K562 (cell line): ENCODE measurements around the gene MRAP2. TPM values are rescaled to one million over a fixed set of nuclear protein-coding genes. Genes with fewer than 3 reads are reported as not detected.

Experiments used
- ADNP ChIP-seq: fragments of 200-800 bp; sonication (Bioruptor generic); IDR thresholded peaks from 2 replicates; pipeline ENCODE4 v1.6.1; 2016; ENCODE audit warnings: missing genetic modification characterization, missing compliant biosample characterization
- ARNT ChIP-seq, 2 experiments: fragments of 450-650 bp; IDR thresholded peaks; 2 replicates each; pipeline ENCODE4 v1.6.1; 2016; ENCODE audit warnings: mild to moderate bottlenecking in 1 of 2
- ATF4 ChIP-seq: fragments of 450-650 bp; formaldehyde crosslinking; IDR thresholded peaks from 2 replicates; pipeline ENCODE4 v1.4.0; 2022; ENCODE audit warnings: mild to moderate bottlenecking, moderate library complexity
- CTBP1 ChIP-seq: fragments of 450-650 bp; IDR thresholded peaks from 2 replicates; pipeline ENCODE4 v1.6.1; 2016; ENCODE audit warnings: borderline replicate concordance
- DIDO1 ChIP-seq: fragments of 450-650 bp; IDR thresholded peaks from 2 replicates; pipeline ENCODE4 v1.6.1; 2016; ENCODE audit warnings: low read depth, missing biosample characterization, missing genetic modification characterization
- ELF4 ChIP-seq: fragments of 450-650 bp; formaldehyde crosslinking; IDR thresholded peaks from 2 replicates; pipeline ENCODE4 v1.4.0; 2022; ENCODE audit warnings: missing genetic modification characterization
- EP300 ChIP-seq: IDR thresholded peaks from 2 replicates; pipeline ENCODE4 v1.6.1; 2012; ENCODE audit warnings: low read length, improper control_type of control experiment
- HMBOX1 ChIP-seq: sonication (generic); IDR thresholded peaks from 2 replicates; pipeline ENCODE4 v1.6.1; 2016
- NEUROD1 ChIP-seq: fragments of 150-350 bp; IDR thresholded peaks from 2 replicates; pipeline ENCODE4 v1.6.1; 2014; ENCODE audit warnings: borderline replicate concordance, low read length, low read depth; ENCODE audit not compliant: partially characterized antibody
- PBX2 ChIP-seq, 2 experiments: IDR thresholded peaks in 1 of 2; conservative IDR thresholded peaks in 1 of 2; 2 replicates each; pipeline ENCODE4 v1.6.1; 2016; ENCODE audit warnings: low read depth in 2 of 2, mild to moderate bottlenecking in 1 of 2, missing compliant biosample characterization in 1 of 2, missing genetic modification characterization in 1 of 2, moderate library complexity in 1 of 2
- PHB2 ChIP-seq: fragments of 450-650 bp; IDR thresholded peaks from 2 replicates; pipeline ENCODE4 v1.6.1; 2017; ENCODE audit warnings: low read depth
- PKNOX1 ChIP-seq: fragments of 450-650 bp; IDR thresholded peaks from 2 replicates; pipeline ENCODE4 v1.6.1; 2016
- TAF7 ChIP-seq: fragments of 450-650 bp; IDR thresholded peaks from 2 replicates; pipeline ENCODE4 v1.6.1; 2016; ENCODE audit warnings: missing genetic modification characterization, missing compliant biosample characterization
- TBL1XR1 ChIP-seq, 2 experiments: IDR thresholded peaks; 2 replicates each; pipeline ENCODE4 v1.6.1; 2012; ENCODE audit warnings: improper control_type of control experiment in 2 of 2, low read length in 2 of 2, mild to moderate bottlenecking in 1 of 2
- TRIM28 ChIP-seq: fragments of 450-650 bp; IDR thresholded peaks from 2 replicates; pipeline ENCODE4 v1.6.1; 2017
- XRCC4 ChIP-seq: IDR thresholded peaks from one replicate; pipeline ENCODE4 v1.6.1; 2011; ENCODE audit not compliant: insufficient read depth, insufficient read length; ENCODE audit errors: extremely low read depth
- ZBTB11 ChIP-seq, 3 experiments: fragments of 200-800 bp in 1 of 3; fragments of 250-450 bp in 1 of 3; fragments of 450-650 bp in 1 of 3; sonication (Bioruptor Pico) in 1 of 3; sonication (Bioruptor generic) in 1 of 3; formaldehyde crosslinking in 1 of 3; IDR thresholded peaks; 2 replicates each; pipeline versions ENCODE4 v1.6.1 to v1.8.0; 2016 to 2022; ENCODE audit warnings: mild to moderate bottlenecking in 2 of 3, missing genetic modification characterization in 2 of 3, missing compliant biosample characterization in 1 of 3, moderate library complexity in 1 of 3
- ZC3H11A ChIP-seq: IDR thresholded peaks from 2 replicates; pipeline ENCODE4 v1.6.1; 2012; ENCODE audit warnings: low read depth, low read length, improper control_type of control experiment
- ZEB2 ChIP-seq: fragments of 450-650 bp; IDR thresholded peaks from 2 replicates; pipeline ENCODE4 v1.6.1; 2016
- polyA plus RNA-seq, 8 experiments: library from polyadenylated mRNA; depleted of rRNA in 4 of 8; stranded (reverse) in 5 of 8; unstranded in 3 of 8; fragments of >200 nt; fragmentation: Nextera tagmentation in 2 of 8; fragmentation: Illumina TruSeq in 1 of 8; extraction: Ambion mirVana in 2 of 8; extraction: Trizol in 1 of 8; gene quantifications; 2 replicates each; pipeline versions ENCODE4 v1.2.1 to v1.2.3, GENCODE V29; 2011 to 2014; ENCODE audit warnings: inconsistent platforms in 1 of 8, missing spikeins in 1 of 8
- total RNA-seq, 7 experiments: library from RNA; depleted of rRNA in 6 of 7; stranded (reverse); fragments of >200 nt in 6 of 7; fragmentation: Illumina TruSeq in 2 of 7; extraction: Trizol in 2 of 7; gene quantifications; 2 replicates each; pipeline versions ENCODE4 v1.2.1 to v1.2.3, GENCODE V29; 2011 to 2021; ENCODE audit warnings: low replicate concordance in 1 of 7

The MRAP2 gene
- total and polyA plus RNA-seq, 9 of the 15 experiments (the other 6 are each of a cell fraction or from before 2014, with no cell fraction given), result 5.9 to 38.9 (median 9.3) TPM

GRCh38 chr6:84062519-84063154 is 29.1 kb downstream of the MRAP2 start (continued):
- TF ChIP-seq PBX2 (CRISPR knock-in tag; IDR thresholded peaks at IDR 0.05; ENCODE audit: low read depth) (no peak), PBX2 (tag; conservative IDR thresholded peaks at IDR 0.05; ENCODE audit: low read depth) (0 out of 2 replicates have a peak, but pooled peaks have one; percentile 49), PHB2 (peak; percentile 81), HMBOX1 (peak; percentile 37; the same call in 1 of the 2 replicates), EP300 (peak; percentile 96), DIDO1 (tag) (no peak), ADNP (tag) (0 out of 2 replicates have a peak, but pooled peaks have one; percentile 39), ATF4 (peak; percentile 46; the same call in 1 of the 2 replicates), ZBTB11 (CRISPR knock-in tag; IDR thresholded peaks at IDR 0.05) (0 out of 6 replicates have a peak, but pooled peaks of 1 of the 3 experiments have one; percentile 37), TAF7 (tag) (no peak), CTBP1 (peak; percentile 98), TBL1XR1 (IDR thresholded peaks at IDR 0.05; ENCODE audit: low read length in 2 of 2) (peak; percentile 90 to 95; a peak in 3 of 4 replicates), ZC3H11A (no peak), ARNT (IDR thresholded peaks at IDR 0.05) (peak; percentile 88 to 91; a peak in 3 of 4 replicates), XRCC4 (no peak), TRIM28 (peak; percentile 46; the same call in 1 of the 2 replicates), PKNOX1 (no peak), ELF4 (CRISPR knock-in tag) (peak; percentile 84; the same call in 1 of the 2 replicates), NEUROD1 (peak; percentile 80), ZEB2 (peak; percentile 80)
